SKM-1 treated with dmso at 0.1 percent for 144 hours (cell line): ENCODE data around the gene SHISA7.

Experiments used
- DNase-seq: peaks from one replicate; lab custom pipeline; 2025; ENCODE audit not compliant: unreplicated experiment; lab: John Stamatoyannopoulos, UW

Gene SHISA7

DNA sequence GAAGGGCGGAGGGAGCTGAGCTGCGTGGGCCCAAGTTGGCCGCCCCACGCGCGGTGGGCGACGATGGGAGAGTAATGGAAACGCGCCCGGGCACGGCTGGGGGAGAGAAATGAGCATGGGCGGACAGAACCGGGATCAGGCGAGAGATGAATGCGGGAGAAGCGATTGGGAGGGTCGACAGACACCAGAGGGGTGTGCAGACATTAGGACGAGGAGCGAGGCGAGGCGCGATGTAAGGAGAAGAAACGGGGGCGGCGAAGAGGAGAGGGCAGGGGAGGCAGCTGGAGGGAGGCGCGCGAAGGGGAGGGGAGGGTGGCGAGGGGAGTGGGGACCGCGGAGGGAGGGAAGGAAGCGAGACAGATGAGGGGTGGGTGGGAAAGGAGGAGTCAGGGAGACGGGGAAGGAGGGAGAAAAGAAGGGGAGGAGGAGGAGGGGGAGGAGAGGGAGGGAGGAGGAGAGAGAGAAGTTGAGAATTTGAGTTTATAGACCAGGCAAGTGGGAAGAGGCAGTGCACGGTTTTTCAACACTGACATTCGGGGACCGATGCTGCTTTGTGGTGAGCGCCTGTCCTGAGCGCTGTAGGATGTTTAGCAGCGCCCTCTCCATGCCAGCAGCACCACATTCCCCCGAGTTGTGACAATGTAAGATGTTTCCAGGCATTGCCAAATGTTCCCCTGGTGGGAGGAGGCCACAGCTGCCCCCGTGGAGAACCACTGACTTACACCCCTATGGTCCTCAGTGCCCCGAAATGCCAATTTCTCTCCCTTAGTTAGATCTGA, at the start of gene SHISA7:
TSS of gene SHISA7 (minus strand) at position 256 of the 779 bp plus-strand sequence. CDS start 437 bp downstream, outside the sequence.
- DNase-seq = no peak

DNA sequence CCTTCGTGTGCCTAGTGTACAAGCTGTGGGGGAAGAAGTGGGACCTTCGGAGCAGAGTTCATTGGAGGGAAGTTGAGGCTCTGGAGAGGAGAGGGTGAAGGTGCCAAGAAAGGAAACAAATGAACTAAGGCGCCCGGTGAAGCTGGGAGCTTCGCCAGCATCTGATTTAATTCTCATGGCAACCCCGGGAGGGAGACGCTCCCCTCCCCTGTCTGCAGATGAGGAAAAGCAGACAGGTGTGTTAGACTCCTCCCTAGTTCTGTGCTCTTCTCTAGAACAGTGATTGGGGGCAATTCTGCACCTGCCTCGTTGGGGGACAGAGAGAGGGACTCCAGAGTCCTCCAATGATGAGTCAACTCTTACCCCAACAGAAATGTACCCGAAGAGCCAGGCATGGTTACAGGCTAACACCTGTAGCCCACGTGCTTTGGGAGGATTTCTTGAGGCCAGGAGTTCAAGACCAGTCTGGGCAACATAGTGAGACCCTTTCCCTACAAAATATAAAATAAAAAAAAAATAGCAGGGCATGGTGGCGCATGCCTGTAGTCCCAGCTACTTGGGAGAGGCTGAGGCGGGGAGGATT, 49.4 kb upstream of the SHISA7 start:
- DNase-seq = no peak

DNA sequence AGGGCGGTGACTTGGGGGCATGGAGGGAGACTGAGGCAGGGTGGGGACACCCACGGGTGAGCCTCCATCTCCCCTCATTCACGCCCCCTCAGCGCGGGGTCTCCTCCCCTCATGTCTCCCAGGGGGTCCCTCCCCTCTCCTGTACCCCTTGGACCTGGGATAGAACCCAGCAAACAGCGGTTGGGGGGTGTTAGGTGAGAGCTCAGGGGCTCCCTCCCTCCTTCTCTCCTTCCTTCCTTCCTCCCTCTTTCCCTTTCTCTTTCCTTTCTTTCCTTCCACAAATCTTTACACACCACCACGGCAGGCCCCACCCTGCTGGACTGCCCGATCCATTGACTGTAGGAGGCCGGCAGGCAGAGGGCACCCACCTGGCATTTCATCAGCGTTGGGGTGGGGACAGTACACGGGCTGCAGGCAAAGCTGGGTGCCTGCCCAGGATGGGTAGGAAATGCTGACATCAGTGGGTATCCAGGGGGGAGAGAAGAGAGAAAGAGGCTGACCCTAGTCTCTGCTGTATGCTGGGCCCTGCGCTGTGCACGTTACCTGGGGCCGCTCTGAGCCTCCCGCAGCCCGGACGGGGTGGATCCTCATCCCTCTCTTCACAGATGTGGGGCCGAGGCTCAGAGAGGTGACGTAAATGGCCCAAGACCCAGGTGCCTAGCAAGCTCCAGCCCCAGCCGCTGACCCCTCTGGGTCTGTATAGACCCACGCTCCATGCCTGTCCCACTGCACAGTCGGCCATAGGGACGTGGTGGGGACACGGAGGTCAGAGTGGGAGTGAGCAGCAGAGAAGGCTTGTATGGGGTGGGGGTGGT, 48.7 kb upstream of the SHISA7 start:
- no peak for DNase-seq

DNA sequence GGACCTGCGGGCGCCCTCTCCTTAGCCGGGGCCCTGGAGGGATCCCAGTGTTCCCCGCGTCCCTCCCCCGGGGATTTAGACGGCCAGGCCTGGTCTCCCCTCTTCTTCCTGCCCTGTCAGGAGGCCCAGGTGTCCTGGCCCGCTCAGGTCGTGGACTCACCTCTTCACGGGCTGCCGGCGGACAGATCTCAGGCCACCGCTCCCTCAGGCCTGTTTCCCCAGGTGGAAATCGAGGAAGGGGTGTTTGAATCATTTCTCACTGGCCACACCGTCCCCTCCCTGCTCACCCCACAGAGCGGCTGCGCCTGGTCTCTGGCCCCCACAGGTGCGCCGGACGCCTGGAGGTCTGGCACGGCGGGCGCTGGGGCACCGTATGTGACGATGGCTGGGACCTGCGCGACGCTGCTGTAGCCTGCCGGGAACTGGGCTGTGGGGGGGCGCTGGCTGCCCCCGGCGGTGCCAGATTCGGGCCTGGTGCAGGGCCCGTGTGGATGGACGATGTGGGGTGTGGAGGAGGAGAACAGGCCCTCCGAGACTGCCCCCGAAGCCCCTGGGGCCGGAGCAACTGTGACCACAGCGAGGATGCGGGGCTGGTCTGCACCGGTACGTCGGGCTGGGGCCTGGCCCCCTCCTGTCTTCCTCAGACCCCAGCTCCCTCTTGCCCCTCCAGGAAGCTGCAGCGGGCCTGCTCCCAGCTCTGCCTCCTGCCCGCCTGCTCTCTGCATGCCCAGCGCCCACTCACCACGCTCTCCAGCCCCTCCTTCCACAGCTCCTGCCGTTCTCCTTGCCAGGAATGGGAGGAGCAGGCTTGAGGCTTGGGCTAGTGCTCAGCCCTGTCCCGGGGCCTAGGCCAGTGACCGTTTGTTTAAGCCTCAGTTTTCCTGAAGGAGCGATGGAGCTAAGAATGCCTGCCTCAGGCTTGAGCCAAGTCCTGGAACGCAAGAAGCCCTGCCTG, 47.7 kb upstream of the SHISA7 start:
- no peak for DNase-seq

DNA sequence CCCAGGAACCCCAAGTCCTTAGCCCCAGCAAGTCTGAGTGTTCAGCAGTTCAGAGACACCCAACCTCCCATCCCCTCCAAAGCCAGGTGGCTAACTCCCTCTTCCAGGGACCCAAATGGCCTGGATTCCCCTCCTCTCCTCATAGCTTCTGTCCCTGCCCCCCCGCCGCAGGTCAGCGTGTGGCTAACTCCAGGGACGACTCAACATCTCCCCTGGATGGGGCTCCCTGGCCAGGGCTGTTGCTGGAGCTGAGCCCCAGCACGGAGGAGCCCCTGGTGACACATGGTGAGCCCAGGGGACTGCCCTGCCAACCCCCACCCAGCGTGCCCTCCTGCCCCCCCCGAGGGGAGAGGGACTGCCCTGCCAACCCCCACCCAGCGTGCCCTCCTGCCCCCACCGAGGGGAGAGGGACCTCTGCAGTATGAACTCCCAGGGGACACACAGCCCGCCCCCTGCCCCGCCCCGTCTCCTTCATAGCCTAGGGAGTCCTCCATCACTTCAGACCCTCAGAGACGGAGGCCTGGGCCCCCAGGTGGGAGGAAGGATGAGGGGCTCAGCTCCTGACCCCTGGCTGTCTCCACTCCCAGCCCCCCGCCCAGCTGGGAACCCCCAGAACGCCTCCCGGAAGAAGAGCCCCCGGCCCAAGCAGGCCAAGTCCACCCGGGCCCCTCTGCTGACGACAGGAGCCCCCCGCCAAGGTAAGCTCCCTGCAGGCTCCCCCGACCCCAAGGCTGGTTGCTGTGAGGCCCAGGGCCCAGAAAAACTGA, 46.8 kb upstream of the SHISA7 start:
- no peak for DNase-seq

DNA sequence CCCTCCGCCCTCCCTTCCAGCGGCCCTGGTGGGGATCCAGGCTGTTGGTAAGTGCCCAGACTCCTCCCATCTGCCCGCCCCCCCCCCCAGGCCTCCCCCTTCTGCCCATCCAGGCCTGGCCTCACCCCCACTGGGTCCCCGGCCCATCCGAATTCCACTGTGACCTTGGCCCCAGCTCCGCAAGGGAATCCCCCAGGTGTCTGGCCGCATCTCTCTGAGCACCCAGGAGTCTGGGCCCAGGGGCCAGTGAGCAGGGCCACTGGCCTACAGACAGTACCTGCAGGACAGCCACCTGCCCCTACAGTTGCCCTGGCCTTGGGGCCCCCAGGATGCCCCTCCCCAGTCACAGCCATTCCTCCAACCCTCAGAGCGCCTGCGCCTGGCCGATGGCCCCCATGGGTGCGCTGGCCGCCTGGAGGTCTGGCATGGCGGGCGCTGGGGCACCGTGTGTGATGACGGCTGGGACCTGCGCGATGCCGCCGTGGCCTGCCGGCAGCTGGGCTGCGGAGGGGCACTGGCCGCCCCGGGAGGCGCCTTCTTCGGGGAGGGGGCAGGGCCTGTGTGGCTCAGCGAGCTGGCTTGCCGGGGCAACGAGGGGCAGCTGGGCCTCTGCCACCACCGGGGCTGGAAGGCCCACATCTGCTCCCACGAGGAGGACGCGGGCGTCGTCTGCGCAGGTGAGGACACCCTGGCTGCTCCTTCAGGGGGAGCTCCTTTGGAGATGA, 46.0 kb upstream of the SHISA7 start:
- no peak for DNase-seq

DNA sequence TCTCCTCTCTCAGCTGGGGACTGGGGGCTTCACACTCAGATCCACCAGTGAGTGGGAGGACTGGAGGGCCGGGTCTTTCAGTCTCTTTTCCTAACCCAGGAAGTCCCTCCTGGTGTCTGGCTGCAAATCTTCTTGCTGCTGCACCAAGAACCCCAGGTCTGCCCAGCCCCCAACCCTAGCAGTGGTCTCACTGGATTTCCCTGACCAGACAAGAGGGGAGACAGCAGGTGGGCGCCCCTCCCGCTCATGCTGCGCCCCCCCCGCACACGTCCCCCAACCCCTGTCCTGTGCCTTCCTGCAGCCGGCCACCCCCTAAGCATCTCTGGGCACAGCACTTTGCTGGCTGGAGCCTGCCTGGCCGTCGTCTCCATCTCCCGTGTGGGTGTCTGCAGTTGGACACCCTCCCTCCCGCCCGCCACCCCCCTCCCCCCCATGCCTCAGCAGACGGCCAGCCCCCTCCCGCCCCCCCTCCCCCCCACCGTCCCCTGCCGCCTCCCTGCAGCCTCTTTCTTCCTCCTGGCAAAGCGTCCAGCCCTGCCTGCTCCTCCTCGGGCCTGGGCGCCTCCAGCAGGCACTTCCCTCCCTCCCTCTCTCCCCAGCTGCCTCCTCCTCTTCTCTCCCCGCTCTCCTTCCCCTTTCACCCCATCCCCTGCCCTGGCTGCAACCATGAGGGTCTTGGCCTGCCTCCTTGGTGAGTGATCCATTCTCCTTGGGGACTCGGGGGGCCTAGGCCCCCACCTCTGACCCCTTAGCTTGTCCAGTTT, 45.0 kb upstream of the SHISA7 start, which contains the start of gene SSC5D:
TSS of gene SSC5D (plus strand) at position 513 of the 764 bp plus-strand sequence. CDS start at position 667, 154 bp downstream.
- no peak for DNase-seq

DNA sequence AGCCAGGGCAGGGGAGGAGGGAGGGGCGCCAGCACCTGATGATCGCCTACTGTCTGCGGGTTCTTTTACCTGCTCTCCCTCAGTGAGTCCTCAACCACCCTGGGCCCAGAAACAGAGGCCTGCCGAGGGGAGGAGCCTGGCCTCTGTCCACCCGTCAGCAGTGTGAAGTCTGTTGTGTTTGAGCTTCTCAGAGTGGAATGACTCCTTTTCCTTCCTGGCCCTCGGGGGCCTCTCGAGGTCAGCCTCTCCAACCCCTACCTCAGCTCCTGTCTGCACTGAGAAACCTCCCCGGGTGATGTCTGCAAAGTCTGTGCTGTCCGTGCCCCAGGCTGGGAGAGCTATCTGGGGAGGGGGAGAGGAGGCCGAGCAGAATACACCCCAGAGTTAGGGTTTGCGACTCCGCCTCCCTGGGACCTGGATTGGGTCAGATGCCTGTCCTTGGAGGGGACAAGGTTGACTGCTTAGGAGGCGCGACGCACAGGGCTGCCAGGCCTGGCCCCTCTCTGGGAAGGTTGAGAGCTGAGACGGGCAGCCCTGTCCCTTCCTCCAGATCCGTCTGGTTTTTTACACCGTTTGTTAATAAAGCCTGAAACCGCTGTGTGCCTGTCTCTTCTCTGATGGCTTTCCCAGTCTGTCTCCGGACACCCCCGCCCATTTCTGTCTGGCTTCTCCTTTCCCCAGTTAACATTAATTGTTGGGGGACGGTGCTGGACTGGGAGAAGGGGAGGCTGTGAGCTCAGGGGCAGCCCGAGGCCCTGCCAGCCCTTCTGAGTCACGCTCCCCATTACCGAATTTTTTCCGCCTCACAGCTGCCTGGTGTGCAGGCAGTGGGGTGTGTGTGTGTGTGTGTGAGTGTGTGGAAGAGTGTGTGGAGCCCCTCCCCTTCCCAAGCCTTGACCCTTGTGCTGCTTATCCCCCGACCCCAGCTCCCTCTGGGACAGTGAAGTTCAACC, 44.1 kb upstream of the SHISA7 start:
- DNase-seq = no peak

DNA sequence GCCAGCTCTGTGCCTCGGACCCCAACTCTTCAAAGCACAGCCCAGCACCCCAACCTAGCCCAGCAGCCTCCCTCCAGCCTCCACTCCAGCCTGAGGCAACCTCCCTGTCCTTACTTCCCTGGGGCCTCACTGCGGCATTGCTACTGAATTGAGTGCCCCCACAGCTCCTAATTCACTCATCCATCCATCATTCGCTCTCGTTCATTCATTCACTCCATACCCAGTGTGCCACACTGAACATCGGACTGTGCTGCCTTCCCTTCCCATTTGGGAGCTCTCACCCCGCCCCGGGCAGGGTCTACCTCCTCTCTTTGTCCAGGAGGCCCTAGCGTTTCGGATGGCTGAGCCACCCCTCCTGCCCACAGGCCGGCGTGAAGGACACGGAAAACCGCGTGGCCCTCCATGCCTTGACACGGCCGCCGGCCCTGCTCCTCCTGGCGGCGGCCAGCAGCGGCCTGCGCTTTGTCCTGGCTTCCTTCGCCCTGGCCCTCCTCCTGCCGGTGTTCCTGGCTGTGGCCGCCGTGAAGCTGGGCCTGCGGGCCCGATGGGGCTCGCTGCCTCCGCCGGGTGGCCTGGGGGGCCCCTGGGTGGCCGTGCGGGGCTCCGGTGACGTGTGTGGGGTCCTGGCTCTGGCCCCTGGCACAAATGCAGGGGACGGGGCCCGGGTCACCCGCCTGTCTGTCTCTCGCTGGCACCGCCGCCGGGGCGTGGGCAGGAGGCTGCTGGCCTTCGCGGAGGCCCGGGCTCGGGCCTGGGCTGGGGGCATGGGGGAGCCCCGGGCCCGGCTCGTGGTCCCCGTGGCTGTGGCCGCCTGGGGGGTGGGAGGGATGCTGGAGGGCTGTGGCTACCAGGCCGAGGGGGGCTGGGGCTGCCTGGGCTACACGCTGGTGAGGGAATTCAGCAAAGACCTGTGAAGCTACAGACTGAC, 43.2 kb upstream of the SHISA7 start:
- no peak for DNase-seq

DNA sequence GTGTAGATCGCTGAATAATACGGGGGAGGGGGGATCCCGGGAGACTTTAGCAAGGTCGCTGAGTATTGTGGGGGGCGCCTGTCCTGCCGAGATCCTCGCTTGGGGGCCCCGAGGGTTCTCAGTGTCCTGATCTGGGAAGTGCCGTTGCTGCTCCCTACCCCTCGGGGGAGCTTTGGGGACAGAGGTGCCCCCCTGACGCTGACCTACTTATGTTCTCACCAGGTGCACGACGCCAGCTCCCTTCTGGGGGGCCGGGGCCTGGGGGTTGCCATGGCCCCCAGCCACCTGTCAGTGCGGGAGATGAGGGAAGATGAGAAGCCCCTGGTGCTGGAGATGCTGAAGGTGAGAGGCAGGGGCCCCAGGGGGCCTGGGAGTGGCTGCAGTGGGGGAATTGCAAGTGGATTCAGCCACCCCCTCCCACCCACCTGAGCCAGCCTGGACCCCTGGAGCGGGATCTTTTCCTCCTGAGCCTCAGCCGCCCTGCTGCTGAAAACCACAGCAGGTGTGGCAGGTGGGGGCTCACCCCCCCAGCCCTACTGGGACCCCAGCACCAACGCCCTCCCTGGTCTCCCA, 42.4 kb upstream of the SHISA7 start:
- no peak for DNase-seq

DNA sequence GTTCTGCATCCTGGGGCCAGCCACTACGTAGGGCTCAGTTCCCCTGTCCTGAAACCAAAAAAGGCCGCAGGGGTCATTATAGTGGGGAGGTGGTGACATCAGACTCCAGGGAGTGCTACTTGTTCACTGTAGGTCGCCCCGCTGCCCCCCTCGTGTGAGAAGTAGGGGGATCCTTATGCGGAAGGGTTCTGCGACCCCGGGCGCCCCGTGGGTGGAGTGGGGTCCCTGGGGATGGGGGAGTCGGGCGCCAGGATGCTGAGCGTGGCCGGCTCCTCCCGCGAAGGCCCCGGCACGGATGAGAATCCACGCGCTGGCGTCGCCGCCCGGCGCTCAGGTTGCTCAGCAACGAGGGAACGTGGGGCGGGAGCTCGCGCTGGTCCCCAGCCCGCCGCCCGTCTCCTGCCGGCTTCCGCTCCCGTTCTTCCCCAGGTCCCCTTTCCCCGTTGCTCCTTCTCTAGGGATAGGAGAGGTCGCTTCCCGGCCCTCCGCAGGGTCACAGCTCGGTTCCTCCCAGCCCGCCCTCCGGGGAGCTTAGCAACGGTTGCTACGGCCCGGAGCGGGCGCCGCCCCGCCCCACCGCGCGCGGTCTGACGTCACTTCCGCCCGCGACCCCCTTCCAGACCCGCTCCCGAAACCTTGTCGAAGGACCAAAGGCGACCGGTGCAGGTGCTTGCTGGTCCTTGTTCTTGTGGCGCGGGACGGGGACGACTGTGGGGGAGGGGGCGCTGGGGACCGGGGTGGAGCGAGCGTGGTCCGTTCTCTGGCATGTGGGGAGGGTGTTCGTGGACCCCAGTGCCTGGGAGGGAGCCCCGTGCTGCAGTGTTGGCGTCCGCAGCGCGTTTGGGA, 41.7 kb upstream of the SHISA7 start, which contains the start of gene NAT14:
TSS of gene NAT14 (plus strand) at position 596 of the 846 bp plus-strand sequence. CDS start 521 bp downstream, outside the sequence.
- no peak for DNase-seq

DNA sequence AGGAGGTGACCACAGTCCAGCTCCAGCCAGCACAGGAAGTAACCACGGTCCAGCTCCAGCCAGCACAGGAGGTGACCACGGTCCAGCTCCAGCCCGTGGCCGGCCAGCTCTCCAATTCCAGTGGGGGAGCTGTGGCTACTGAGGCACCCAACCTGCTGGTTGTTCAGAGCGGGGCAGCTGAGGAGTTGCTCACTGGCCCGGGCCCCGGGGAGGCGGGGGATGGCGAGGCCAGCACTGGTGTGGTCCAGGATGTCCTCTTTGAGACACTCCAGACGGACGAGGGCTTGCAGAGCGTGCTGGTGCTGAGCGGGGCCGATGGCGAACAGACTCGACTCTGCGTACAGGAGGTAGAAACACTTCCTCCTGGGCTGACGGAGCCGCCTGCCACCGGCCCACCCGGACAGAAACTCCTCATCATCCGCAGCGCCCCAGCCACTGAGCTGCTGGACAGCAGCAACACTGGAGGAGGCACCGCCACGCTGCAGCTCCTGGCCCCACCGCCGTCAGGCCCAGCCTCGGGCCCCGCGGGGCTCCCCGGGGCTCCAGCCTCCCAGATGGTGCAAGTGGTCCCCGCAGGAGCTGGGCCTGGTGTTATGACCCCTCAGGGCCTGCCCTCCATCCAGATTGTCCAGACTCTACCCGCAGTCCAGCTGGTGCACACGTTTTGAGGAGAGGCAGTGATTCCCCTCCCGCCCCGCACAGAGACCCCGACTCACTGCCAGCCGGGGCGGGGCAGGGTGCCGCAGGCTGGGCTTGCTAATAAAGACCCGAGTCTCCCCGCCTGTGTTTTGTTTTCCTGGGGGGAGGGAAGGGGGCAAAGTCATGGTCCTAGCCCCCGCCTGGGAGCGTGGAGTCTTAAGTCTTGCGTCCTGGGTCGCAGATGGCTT, 40.8 kb upstream of the SHISA7 start:
- no peak for DNase-seq

DNA sequence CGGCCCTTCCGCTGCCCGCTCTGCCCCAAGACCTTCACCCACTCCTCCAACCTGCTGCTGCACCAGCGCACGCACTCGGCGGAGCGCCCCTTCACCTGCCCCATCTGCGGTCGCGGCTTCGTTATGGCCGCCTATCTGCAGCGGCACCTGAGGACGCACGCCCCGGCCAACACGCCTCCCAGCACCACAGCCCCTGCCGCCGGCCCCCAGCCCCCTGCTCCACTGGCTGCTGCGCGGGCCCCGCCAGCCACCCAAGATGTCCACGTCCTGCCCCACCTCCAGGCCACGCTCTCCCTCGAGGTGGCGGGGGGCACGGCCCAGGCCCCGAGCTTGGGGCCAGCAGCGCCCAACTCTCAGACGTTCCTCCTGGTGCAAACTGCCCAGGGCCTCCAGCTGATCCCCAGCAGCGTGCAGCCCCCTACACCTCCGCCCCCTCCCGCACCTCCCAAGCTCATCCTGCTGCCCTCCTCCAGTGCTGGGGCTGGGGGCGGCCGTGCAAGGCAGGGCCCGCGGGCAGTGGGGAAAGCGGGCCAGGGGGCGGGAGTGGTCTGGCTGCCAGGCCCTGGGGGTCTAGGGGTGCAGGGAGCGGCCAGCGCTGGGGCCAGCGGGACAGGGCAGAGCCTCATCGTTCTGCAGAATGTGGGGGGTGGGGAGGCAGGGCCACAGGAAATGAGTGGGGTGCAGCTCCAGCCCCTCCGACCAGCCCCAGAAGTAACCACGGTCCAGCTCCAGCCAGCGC, 40.0 kb upstream of the SHISA7 start:
- DNase-seq = no peak
